ENCODE results near the gene SYNPO2.

SYNPO2 gene

GRCh38 chr4:119026662-119027444 is 138.2 kb downstream of the SYNPO2 start:
- TF ChIP-seq ZBTB7A (IDR thresholded peaks at IDR 0.05; ENCODE audit: low read depth): no peak
- no peak for TF ChIP-seq RAD21 (IDR thresholded peaks at IDR 0.05; ENCODE audit: low read depth)
- TF ChIP-seq YY1 (IDR thresholded peaks at IDR 0.05; ENCODE audit: low read depth): no peak
- no peak for TF ChIP-seq MAX (IDR thresholded peaks at IDR 0.05)
- no peak for TF ChIP-seq USF1 (IDR thresholded peaks at IDR 0.05)
- TF ChIP-seq CREB1 (IDR thresholded peaks at IDR 0.05; ENCODE audit: low read depth): no peak
- TF ChIP-seq EP300 (IDR thresholded peaks at IDR 0.05; ENCODE audit: borderline replicate concordance): no peak
- no peak for TF ChIP-seq FOXM1 (IDR thresholded peaks at IDR 0.05; ENCODE audit: borderline replicate concordance, low read depth)

GRCh38 chr4:119027811-119028210 is 139.2 kb downstream of the SYNPO2 start:
- TF ChIP-seq NFIC (IDR thresholded peaks at IDR 0.05) (no peak), TEAD4 (IDR thresholded peaks at IDR 0.05) (no peak), EP300 (IDR thresholded peaks at IDR 0.05; ENCODE audit: borderline replicate concordance) (no peak), FOXM1 (IDR thresholded peaks at IDR 0.05; ENCODE audit: borderline replicate concordance, low read depth) (no peak), ZBTB7A (IDR thresholded peaks at IDR 0.05; ENCODE audit: low read depth) (no peak), CEBPB (IDR thresholded peaks at IDR 0.05) (no peak), REST (IDR thresholded peaks at IDR 0.05; ENCODE audit: low read depth) (no peak), MAX (IDR thresholded peaks at IDR 0.05) (no peak), CREB1 (IDR thresholded peaks at IDR 0.05; ENCODE audit: low read depth) (no peak)

- no peak for TF ChIP-seq TCF12 (IDR thresholded peaks at IDR 0.05; ENCODE audit: low read depth)
- no peak for TF ChIP-seq ZBTB7A (IDR thresholded peaks at IDR 0.05; ENCODE audit: low read depth)
- TF ChIP-seq MAX (IDR thresholded peaks at IDR 0.05): no peak
- TF ChIP-seq RAD21 (IDR thresholded peaks at IDR 0.05; ENCODE audit: low read depth): no peak
- no peak for TF ChIP-seq EGR1 (IDR thresholded peaks at IDR 0.05)
- TF ChIP-seq NFIC (IDR thresholded peaks at IDR 0.05): no peak
- TF ChIP-seq REST (IDR thresholded peaks at IDR 0.05; ENCODE audit: low read depth): no peak
- TF ChIP-seq TEAD4 (IDR thresholded peaks at IDR 0.05): no peak
- no peak for TF ChIP-seq EP300 (IDR thresholded peaks at IDR 0.05; ENCODE audit: borderline replicate concordance)
- TF ChIP-seq USF1 (IDR thresholded peaks at IDR 0.05): no peak
- no peak for TF ChIP-seq CEBPB (IDR thresholded peaks at IDR 0.05)
- TF ChIP-seq YY1 (IDR thresholded peaks at IDR 0.05; ENCODE audit: low read depth): no peak
- no peak for TF ChIP-seq FOXM1 (IDR thresholded peaks at IDR 0.05; ENCODE audit: borderline replicate concordance, low read depth)
- no peak for TF ChIP-seq CREB1 (IDR thresholded peaks at IDR 0.05; ENCODE audit: low read depth)
- TF ChIP-seq TAF1 (IDR thresholded peaks at IDR 0.05; ENCODE audit: low read depth): no peak
Observed at GRCh38 chr4:119028296-119028695, 139.6 kb downstream of the SYNPO2 start.

GRCh38 chr4:119029847-119030535 is 141.3 kb downstream of the SYNPO2 start:
- TF ChIP-seq EGR1 (IDR thresholded peaks at IDR 0.05): no peak
- TF ChIP-seq ZBTB7A (IDR thresholded peaks at IDR 0.05; ENCODE audit: low read depth): no peak
- no peak for TF ChIP-seq TAF1 (IDR thresholded peaks at IDR 0.05; ENCODE audit: low read depth)
- no peak for TF ChIP-seq FOXM1 (IDR thresholded peaks at IDR 0.05; ENCODE audit: borderline replicate concordance, low read depth)
- TF ChIP-seq CREB1 (IDR thresholded peaks at IDR 0.05; ENCODE audit: low read depth): no peak
- TF ChIP-seq TEAD4 (IDR thresholded peaks at IDR 0.05): no peak
- TF ChIP-seq YY1 (IDR thresholded peaks at IDR 0.05; ENCODE audit: low read depth): no peak
- TF ChIP-seq NFIC (IDR thresholded peaks at IDR 0.05): no peak
- no peak for TF ChIP-seq TCF12 (IDR thresholded peaks at IDR 0.05; ENCODE audit: low read depth)
- TF ChIP-seq REST (IDR thresholded peaks at IDR 0.05; ENCODE audit: low read depth): no peak
- no peak for TF ChIP-seq EP300 (IDR thresholded peaks at IDR 0.05; ENCODE audit: borderline replicate concordance)
- no peak for TF ChIP-seq CEBPB (IDR thresholded peaks at IDR 0.05)
- TF ChIP-seq RAD21 (IDR thresholded peaks at IDR 0.05; ENCODE audit: low read depth): no peak
- no peak for TF ChIP-seq USF1 (IDR thresholded peaks at IDR 0.05)
- no peak for TF ChIP-seq MAX (IDR thresholded peaks at IDR 0.05)
